ENCODE measurements around the gene PCDHA8.

Gene PCDHA8

DNA sequence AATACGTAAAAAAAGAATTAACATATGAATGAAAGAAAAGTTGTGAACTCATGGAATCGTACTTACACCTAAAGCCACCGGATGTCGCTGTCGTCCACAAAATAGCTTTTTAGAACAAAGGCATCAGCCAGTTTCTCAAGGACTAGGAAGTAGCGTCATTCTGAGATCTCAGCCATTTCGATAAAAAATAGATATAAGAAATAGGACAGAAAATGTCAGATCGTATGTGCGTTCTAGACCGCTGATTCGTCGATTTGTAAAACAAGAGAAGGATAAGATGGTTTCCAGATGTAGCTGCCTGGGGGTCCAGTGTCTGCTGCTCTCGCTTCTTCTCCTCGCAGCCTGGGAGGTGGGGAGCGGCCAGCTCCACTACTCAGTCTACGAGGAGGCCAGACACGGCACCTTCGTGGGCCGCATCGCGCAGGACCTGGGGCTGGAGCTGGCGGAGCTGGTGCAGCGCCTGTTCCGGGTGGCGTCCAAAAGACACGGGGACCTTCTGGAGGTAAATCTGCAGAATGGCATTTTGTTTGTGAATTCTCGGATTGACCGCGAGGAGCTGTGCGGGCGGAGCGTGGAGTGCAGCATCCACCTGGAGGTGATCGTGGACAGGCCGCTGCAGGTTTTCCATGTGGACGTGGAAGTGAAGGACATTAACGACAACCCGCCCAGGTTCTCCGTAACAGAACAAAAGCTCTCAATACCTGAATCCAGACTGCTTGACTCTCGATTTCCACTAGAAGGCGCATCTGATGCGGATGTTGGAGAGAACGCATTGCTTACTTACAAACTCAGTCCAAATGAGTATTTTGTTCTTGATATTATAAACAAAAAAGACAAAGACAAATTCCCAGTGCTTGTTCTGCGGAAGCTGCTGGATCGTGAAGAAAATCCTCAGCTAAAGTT lies 15.0 kb downstream of the PCDHA8 start, which contains the start of gene PCDHA10:
PCDHA10 (plus strand) TSS at position 126 of the 903 bp plus-strand sequence; CDS start at position 278, 152 bp downstream.
- Histone ChIP-seq H3K9me2 (ENCODE audit: low read depth, low read length) (no peaks in the 10 kb centered on the region; the same call in 1 of the 2 replicates), H3F3A (ENCODE audit: insufficient read depth, low read length) (no peaks in the 10 kb centered on the region), H3K27me3 (ENCODE audit: insufficient read depth, low read length) (no peaks in the 10 kb centered on the region), H3K4me2 (ENCODE audit: low read length) (no peak within 1 kb of the TSS), H3K9me3 (ENCODE audit: low read length) (no peaks in the 10 kb centered on the region), H3K36me3 (ENCODE audit: insufficient read depth, low read length) (no peaks in the 10 kb centered on the region), H2AFZ (ENCODE audit: low read length) (no peak within 1 kb of the TSS), H3K4me1 (ENCODE audit: insufficient read depth, low read length, severe bottlenecking) (no peaks in the 10 kb centered on the region), H3K79me2 (ENCODE audit: insufficient read depth, low read length) (no peaks in the 10 kb centered on the region), H3K9ac (ENCODE audit: low read length) (no peak within 1 kb of the TSS), H3K27ac (ENCODE audit: low read depth, low read length, poor library complexity, severe bottlenecking) (no peak within 1 kb of the TSS), H3K4me3 (ENCODE audit: low read depth, low read length, poor library complexity, severe bottlenecking) (no peak within 1 kb of the TSS), H4K20me1 (ENCODE audit: insufficient read depth, low read length) (no peaks in the 10 kb centered on the region)
- no peak for TF ChIP-seq EZH2 (IDR thresholded peaks at IDR 0.05; ENCODE audit: borderline replicate concordance, low read length)
- TF ChIP-seq, protein P1, sequence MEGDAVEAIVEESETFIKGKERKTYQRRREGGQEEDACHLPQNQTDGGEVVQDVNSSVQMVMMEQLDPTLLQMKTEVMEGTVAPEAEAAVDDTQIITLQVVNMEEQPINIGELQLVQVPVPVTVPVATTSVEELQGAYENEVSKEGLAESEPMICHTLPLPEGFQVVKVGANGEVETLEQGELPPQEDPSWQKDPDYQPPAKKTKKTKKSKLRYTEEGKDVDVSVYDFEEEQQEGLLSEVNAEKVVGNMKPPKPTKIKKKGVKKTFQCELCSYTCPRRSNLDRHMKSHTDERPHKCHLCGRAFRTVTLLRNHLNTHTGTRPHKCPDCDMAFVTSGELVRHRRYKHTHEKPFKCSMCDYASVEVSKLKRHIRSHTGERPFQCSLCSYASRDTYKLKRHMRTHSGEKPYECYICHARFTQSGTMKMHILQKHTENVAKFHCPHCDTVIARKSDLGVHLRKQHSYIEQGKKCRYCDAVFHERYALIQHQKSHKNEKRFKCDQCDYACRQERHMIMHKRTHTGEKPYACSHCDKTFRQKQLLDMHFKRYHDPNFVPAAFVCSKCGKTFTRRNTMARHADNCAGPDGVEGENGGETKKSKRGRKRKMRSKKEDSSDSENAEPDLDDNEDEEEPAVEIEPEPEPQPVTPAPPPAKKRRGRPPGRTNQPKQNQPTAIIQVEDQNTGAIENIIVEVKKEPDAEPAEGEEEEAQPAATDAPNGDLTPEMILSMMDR (IDR thresholded peaks at IDR 0.05; ENCODE audit: low read length) = peak; percentile 49

DNA sequence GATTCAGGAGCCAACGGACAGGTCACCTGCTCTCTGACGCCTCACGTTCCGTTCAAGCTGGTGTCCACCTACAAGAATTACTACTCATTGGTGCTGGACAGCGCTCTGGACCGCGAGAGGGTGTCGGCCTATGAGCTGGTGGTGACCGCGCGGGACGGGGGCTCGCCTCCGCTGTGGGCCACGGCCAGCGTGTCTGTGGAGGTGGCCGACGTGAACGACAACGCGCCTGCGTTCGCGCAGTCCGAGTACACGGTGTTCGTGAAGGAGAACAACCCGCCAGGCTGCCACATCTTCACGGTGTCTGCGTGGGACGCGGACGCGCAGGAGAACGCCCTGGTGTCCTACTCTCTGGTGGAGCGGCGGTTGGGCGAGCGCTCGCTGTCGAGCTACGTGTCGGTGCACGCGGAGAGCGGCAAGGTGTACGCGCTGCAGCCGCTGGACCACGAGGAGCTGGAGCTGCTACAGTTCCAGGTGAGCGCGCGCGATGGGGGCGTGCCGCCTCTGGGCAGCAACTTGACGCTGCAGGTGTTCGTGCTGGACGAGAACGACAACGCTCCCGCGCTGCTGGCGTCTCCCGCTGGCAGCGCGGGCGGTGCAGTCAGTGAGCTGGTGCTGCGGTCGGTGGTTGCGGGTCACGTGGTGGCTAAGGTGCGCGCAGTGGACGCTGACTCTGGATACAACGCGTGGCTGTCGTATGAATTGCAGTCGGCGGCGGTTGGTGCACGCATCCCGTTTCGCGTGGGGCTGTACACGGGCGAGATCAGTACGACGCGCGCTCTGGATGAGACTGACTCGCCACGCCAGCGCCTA lies 16.4 kb downstream of the PCDHA8 start:
- Histone ChIP-seq H3K9me2 (ENCODE audit: low read depth, low read length) (no peaks in the 10 kb centered on the region; the same call in 1 of the 2 replicates), H3K79me2 (ENCODE audit: insufficient read depth, low read length) (no peaks in the 10 kb centered on the region), H3K27me3 (ENCODE audit: insufficient read depth, low read length) (no peaks in the 10 kb centered on the region), H3K36me3 (ENCODE audit: insufficient read depth, low read length) (no peaks in the 10 kb centered on the region), H3K4me2 (ENCODE audit: low read length) (no peak overlapping the region), H3K9me3 (ENCODE audit: low read length) (no peaks in the 10 kb centered on the region), H3K27ac (ENCODE audit: low read depth, low read length, poor library complexity, severe bottlenecking) (no peak overlapping the region), H2AFZ (ENCODE audit: low read length) (no peak overlapping the region), H3F3A (ENCODE audit: insufficient read depth, low read length) (no peaks in the 10 kb centered on the region), H3K4me3 (ENCODE audit: low read depth, low read length, poor library complexity, severe bottlenecking) (no peak overlapping the region), H3K9ac (ENCODE audit: low read length) (no peak overlapping the region), H4K20me1 (ENCODE audit: insufficient read depth, low read length) (no peaks in the 10 kb centered on the region), H3K4me1 (ENCODE audit: insufficient read depth, low read length, severe bottlenecking) (no peaks in the 10 kb centered on the region)
- TF ChIP-seq EZH2 (IDR thresholded peaks at IDR 0.05; ENCODE audit: borderline replicate concordance, low read length) = no peak
- TF ChIP-seq, protein P1 (IDR thresholded peaks at IDR 0.05; ENCODE audit: low read length) = no peak

DNA sequence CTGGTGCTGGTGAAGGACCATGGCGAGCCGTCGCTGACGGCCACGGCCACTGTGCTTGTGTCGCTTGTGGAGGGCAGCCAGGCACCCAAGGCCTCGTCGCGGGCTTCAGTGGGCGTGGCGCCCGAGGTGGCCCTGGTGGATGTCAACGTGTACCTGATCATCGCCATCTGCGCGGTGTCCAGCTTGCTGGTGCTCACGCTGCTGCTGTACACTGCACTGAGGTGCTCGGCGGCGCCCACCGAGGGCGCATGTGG lies 16.9 kb downstream of the PCDHA8 start:
- Histone ChIP-seq H3K9ac (ENCODE audit: low read length) (no peak overlapping the region), H3F3A (ENCODE audit: insufficient read depth, low read length) (no peaks in the 10 kb centered on the region), H3K79me2 (ENCODE audit: insufficient read depth, low read length) (no peaks in the 10 kb centered on the region), H3K4me2 (ENCODE audit: low read length) (no peak overlapping the region), H3K27ac (ENCODE audit: low read depth, low read length, poor library complexity, severe bottlenecking) (no peak overlapping the region), H3K9me2 (ENCODE audit: low read depth, low read length) (no peaks in the 10 kb centered on the region; the same call in 1 of the 2 replicates), H2AFZ (ENCODE audit: low read length) (no peak overlapping the region), H3K9me3 (ENCODE audit: low read length) (no peaks in the 10 kb centered on the region), H3K27me3 (ENCODE audit: insufficient read depth, low read length) (no peaks in the 10 kb centered on the region), H3K4me1 (ENCODE audit: insufficient read depth, low read length, severe bottlenecking) (no peaks in the 10 kb centered on the region), H3K4me3 (ENCODE audit: low read depth, low read length, poor library complexity, severe bottlenecking) (no peak overlapping the region), H3K36me3 (ENCODE audit: insufficient read depth, low read length) (no peaks in the 10 kb centered on the region), H4K20me1 (ENCODE audit: insufficient read depth, low read length) (no peaks in the 10 kb centered on the region)
- TF ChIP-seq, protein P1 (IDR thresholded peaks at IDR 0.05; ENCODE audit: low read length) = no peak
- TF ChIP-seq EZH2 (IDR thresholded peaks at IDR 0.05; ENCODE audit: borderline replicate concordance, low read length) = no peak
